ENCODE measurements around the gene RAVER1.

DNA sequence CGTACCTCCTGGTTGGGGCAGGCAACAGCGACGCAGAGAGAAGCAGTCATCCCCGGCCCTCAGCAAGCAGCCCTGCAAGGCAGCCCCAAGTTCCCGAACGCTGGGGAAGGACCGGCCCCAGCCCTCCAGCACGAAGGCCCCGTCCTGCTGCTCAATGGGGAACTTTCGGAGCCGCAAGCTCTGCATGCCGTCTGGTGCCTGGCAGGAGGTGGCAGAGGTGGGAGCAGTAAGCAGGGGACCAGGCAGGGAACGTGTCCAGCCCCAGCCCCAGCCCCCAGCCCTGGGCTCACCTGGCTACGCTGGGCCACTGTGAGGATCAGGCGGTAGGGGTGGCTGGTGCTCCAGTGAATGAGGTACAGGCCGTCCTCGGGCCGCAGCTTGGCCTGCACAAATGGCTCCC is 28.9 kb upstream of the RAVER1 start:
- no peak for TF ChIP-seq ZNF133 (tag by site-specific recombination; IDR thresholded peaks at IDR 0.05)
- TF ChIP-seq GLI4 (tag by site-specific recombination; IDR thresholded peaks at IDR 0.05) = no peak
- TF ChIP-seq ZNF785 (tag by site-specific recombination; IDR thresholded peaks at IDR 0.05) = no peak
- TF ChIP-seq ZNF670 (tag by site-specific recombination; IDR thresholded peaks at IDR 0.05; ENCODE audit: low read depth) = no peak
- no peak for TF ChIP-seq ZNF24 (tag by site-specific recombination; IDR thresholded peaks at IDR 0.05)
- TF ChIP-seq ZNF549 (tag by site-specific recombination; IDR thresholded peaks at IDR 0.05) = no peak
- TF ChIP-seq, protein P1, sequence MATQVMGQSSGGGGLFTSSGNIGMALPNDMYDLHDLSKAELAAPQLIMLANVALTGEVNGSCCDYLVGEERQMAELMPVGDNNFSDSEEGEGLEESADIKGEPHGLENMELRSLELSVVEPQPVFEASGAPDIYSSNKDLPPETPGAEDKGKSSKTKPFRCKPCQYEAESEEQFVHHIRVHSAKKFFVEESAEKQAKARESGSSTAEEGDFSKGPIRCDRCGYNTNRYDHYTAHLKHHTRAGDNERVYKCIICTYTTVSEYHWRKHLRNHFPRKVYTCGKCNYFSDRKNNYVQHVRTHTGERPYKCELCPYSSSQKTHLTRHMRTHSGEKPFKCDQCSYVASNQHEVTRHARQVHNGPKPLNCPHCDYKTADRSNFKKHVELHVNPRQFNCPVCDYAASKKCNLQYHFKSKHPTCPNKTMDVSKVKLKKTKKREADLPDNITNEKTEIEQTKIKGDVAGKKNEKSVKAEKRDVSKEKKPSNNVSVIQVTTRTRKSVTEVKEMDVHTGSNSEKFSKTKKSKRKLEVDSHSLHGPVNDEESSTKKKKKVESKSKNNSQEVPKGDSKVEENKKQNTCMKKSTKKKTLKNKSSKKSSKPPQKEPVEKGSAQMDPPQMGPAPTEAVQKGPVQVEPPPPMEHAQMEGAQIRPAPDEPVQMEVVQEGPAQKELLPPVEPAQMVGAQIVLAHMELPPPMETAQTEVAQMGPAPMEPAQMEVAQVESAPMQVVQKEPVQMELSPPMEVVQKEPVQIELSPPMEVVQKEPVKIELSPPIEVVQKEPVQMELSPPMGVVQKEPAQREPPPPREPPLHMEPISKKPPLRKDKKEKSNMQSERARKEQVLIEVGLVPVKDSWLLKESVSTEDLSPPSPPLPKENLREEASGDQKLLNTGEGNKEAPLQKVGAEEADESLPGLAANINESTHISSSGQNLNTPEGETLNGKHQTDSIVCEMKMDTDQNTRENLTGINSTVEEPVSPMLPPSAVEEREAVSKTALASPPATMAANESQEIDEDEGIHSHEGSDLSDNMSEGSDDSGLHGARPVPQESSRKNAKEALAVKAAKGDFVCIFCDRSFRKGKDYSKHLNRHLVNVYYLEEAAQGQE (tag by site-specific recombination; IDR thresholded peaks at IDR 0.05) = no peak
- no peak for TF ChIP-seq ZNF16 (tag by site-specific recombination; IDR thresholded peaks at IDR 0.05; ENCODE audit: low read depth)
- TF ChIP-seq, protein P2, sequence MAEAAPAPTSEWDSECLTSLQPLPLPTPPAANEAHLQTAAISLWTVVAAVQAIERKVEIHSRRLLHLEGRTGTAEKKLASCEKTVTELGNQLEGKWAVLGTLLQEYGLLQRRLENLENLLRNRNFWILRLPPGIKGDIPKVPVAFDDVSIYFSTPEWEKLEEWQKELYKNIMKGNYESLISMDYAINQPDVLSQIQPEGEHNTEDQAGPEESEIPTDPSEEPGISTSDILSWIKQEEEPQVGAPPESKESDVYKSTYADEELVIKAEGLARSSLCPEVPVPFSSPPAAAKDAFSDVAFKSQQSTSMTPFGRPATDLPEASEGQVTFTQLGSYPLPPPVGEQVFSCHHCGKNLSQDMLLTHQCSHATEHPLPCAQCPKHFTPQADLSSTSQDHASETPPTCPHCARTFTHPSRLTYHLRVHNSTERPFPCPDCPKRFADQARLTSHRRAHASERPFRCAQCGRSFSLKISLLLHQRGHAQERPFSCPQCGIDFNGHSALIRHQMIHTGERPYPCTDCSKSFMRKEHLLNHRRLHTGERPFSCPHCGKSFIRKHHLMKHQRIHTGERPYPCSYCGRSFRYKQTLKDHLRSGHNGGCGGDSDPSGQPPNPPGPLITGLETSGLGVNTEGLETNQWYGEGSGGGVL (tag by site-specific recombination; IDR thresholded peaks at IDR 0.05) = no peak
- no peak for TF ChIP-seq ZNF302 (tag by site-specific recombination; IDR thresholded peaks at IDR 0.05; ENCODE audit: low read depth)
- no peak for TF ChIP-seq ZBTB7A (tag by site-specific recombination; IDR thresholded peaks at IDR 0.05; ENCODE audit: low read depth)
- TF ChIP-seq, protein P3, sequence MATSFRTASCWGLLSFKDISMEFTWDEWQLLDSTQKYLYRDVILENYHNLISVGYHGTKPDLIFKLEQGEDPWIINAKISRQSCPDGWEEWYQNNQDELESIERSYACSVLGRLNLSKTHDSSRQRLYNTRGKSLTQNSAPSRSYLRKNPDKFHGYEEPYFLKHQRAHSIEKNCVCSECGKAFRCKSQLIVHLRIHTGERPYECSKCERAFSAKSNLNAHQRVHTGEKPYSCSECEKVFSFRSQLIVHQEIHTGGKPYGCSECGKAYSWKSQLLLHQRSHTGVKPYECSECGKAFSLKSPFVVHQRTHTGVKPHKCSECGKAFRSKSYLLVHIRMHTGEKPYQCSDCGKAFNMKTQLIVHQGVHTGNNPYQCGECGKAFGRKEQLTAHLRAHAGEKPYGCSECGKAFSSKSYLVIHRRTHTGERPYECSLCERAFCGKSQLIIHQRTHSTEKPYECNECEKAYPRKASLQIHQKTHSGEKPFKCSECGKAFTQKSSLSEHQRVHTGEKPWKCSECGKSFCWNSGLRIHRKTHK (tag by site-specific recombination; IDR thresholded peaks at IDR 0.05) = no peak

Data from HEK293 (cell line).